ENCODE data around the gene ITGBL1.

GRCh38 chr13:101628900-101629299, 176.4 kb downstream of the ITGBL1 start:
- TF ChIP-seq CTCF (IDR thresholded peaks at IDR 0.05) (no peak), POLR2A (IDR thresholded peaks at IDR 0.05) (no peak)
